Uterus (tissue), 2 donors: Measurements from ENCODE around the gene PLXDC2.

Experiments used
- POLR2A ChIP-seq, 2 donors: fragments of 450-650 bp; IDR thresholded peaks; one replicate each; pipeline ENCODE4 v1.6.1; 2016; ENCODE audit warnings: antibody characterized with exemption in 2 of 2, mild to moderate bottlenecking in 1 of 2, moderate library complexity in 1 of 2
- TF ChIP-seq, protein P1 (sequence below), 4 experiments: fragments of 200-600 bp in 2 of 4; fragments of 450-650 bp in 2 of 4; sonication (generic) in 2 of 4; IDR thresholded peaks; one replicate each; pipeline ENCODE4 v1.5.1; 2016 to 2019; ENCODE audit warnings: antibody characterized with exemption in 4 of 4, mild to moderate bottlenecking in 2 of 4, moderate library complexity in 1 of 4

- TF ChIP-seq, protein P1, sequence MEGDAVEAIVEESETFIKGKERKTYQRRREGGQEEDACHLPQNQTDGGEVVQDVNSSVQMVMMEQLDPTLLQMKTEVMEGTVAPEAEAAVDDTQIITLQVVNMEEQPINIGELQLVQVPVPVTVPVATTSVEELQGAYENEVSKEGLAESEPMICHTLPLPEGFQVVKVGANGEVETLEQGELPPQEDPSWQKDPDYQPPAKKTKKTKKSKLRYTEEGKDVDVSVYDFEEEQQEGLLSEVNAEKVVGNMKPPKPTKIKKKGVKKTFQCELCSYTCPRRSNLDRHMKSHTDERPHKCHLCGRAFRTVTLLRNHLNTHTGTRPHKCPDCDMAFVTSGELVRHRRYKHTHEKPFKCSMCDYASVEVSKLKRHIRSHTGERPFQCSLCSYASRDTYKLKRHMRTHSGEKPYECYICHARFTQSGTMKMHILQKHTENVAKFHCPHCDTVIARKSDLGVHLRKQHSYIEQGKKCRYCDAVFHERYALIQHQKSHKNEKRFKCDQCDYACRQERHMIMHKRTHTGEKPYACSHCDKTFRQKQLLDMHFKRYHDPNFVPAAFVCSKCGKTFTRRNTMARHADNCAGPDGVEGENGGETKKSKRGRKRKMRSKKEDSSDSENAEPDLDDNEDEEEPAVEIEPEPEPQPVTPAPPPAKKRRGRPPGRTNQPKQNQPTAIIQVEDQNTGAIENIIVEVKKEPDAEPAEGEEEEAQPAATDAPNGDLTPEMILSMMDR (IDR thresholded peaks at IDR 0.05), result no peak
- TF ChIP-seq POLR2A (IDR thresholded peaks at IDR 0.05), result no peak
These were observed 120.1 kb downstream of the PLXDC2 start for GRCh38 chr10:19936289-19936688.
